HepG2 (cell line): ENCODE measurements around the gene TMTC4. TPM values are rescaled to one million over a fixed set of nuclear protein-coding genes. Genes with fewer than 3 reads are reported as not detected.

Source experiments
- CBX2 ChIP-seq, 2 experiments: fragments of 200-600 bp in 1 of 2; sonication (generic); formaldehyde crosslinking in 1 of 2; IDR thresholded peaks; 2 replicates each; pipeline versions ENCODE4 v1.7.0 to v1.8.1; 2018 to 2022; ENCODE audit warnings: low read depth in 2 of 2, low read length in 1 of 2, mild to moderate bottlenecking in 1 of 2, missing genetic modification reagents in 1 of 2
- CHCHD3 ChIP-seq: sonication (generic); formaldehyde crosslinking; IDR thresholded peaks from 2 replicates; pipeline ENCODE4 v1.8.0; 2022; ENCODE audit warnings: mild to moderate bottlenecking, missing genetic modification reagents, moderate library complexity
- EED ChIP-seq: sonication (generic); formaldehyde crosslinking; IDR thresholded peaks from 2 replicates; pipeline ENCODE4 v1.5.0; 2020; ENCODE audit warnings: mild to moderate bottlenecking, missing genetic modification reagents
- FOXA3 ChIP-seq: IDR thresholded peaks from 2 replicates; pipeline ENCODE4 v1.6.1; 2016; ENCODE audit warnings: missing genetic modification reagents, missing compliant biosample characterization
- HDAC1 ChIP-seq: sonication (generic); formaldehyde crosslinking; IDR thresholded peaks from 2 replicates; pipeline ENCODE4 v1.5.1; 2020; ENCODE audit warnings: mild to moderate bottlenecking, missing genetic modification reagents
- MIXL1 ChIP-seq: IDR thresholded peaks from 2 replicates; pipeline ENCODE4 v1.6.1; 2016
- NR2F6 ChIP-seq, 2 experiments: IDR thresholded peaks; 2 replicates each; pipeline ENCODE4 v1.6.1; 2016; ENCODE audit warnings: antibody characterized with exemption in 1 of 2, mild to moderate bottlenecking in 1 of 2
- PHF20 ChIP-seq: sonication (generic); formaldehyde crosslinking; IDR thresholded peaks from 2 replicates; pipeline ENCODE4 v1.5.0; 2020; ENCODE audit warnings: mild to moderate bottlenecking, missing genetic modification reagents
- SOX13 ChIP-seq, 3 experiments: fragments of 450-650 bp in 1 of 3; sonication (generic) in 1 of 3; formaldehyde crosslinking in 1 of 3; IDR thresholded peaks in 2 of 3; conservative IDR thresholded peaks in 1 of 3; 2 replicates each; pipeline versions ENCODE4 v1.5.0 to v1.6.1; 2016 to 2020; ENCODE audit warnings: antibody characterized with exemption in 1 of 3, mild to moderate bottlenecking in 1 of 3, missing compliant biosample characterization in 1 of 3, missing genetic modification reagents in 1 of 3, moderate library complexity in 1 of 3
- STAG1 ChIP-seq: sonication (generic); formaldehyde crosslinking; IDR thresholded peaks from 2 replicates; pipeline ENCODE4 v1.4.0; 2020; ENCODE audit warnings: missing genetic modification reagents
- ZBTB20 ChIP-seq: sonication (generic); formaldehyde crosslinking; IDR thresholded peaks from 2 replicates; pipeline ENCODE4 v1.8.1; 2023; ENCODE audit warnings: missing genetic modification reagents, low read depth, mild to moderate bottlenecking, borderline replicate concordance
- ZBTB26 ChIP-seq: IDR thresholded peaks from 2 replicates; pipeline ENCODE4 v1.6.1; 2016; ENCODE audit warnings: missing compliant biosample characterization, missing genetic modification reagents, borderline replicate concordance
- ZBTB4 ChIP-seq: sonication (generic); formaldehyde crosslinking; IDR thresholded peaks from 2 replicates; pipeline ENCODE4 v1.4.0; 2020; ENCODE audit warnings: missing genetic modification reagents, mild to moderate bottlenecking, borderline replicate concordance
- ZSCAN12 ChIP-seq: sonication (generic); formaldehyde crosslinking; IDR thresholded peaks from 2 replicates; pipeline ENCODE4 v1.9.0; 2021; ENCODE audit warnings: mild to moderate bottlenecking, missing genetic modification reagents
- ZSCAN30 ChIP-seq: sonication (generic); formaldehyde crosslinking; IDR thresholded peaks from 2 replicates; pipeline ENCODE4 v1.5.0; 2020; ENCODE audit warnings: mild to moderate bottlenecking, missing genetic modification reagents
- ZUFSP ChIP-seq: sonication (generic); formaldehyde crosslinking; IDR thresholded peaks from 2 replicates; pipeline ENCODE4 v1.9.0; 2021; ENCODE audit warnings: missing genetic modification reagents, mild to moderate bottlenecking, borderline replicate concordance
- polyA plus RNA-seq, 8 experiments: library from polyadenylated mRNA; depleted of rRNA in 3 of 8; stranded (reverse) in 7 of 8; unstranded in 1 of 8; fragments of >200 nt; fragmentation: Illumina TruSeq in 4 of 8; extraction: Trizol in 4 of 8; gene quantifications; 2 replicates each; pipeline versions ENCODE4 v1.2.1 to v1.2.3, GENCODE V29; 2011 to 2016; ENCODE audit warnings: low read depth in 4 of 8, missing spikeins in 1 of 8, mixed read lengths in 1 of 8; ENCODE audit not compliant: insufficient read depth in 1 of 8
- total RNA-seq, 5 experiments: library from RNA; depleted of rRNA; stranded (reverse); fragments of >200 nt; fragmentation: Illumina TruSeq; extraction: Trizol; gene quantifications; 2 replicates each; pipeline ENCODE4 v1.2.3, GENCODE V29; 2016; ENCODE audit warnings: low read depth in 1 of 5
- TF ChIP-seq, protein P1 (sequence below): sonication (generic); formaldehyde crosslinking; IDR thresholded peaks from 2 replicates; pipeline ENCODE4 v1.5.0; 2020; ENCODE audit warnings: missing genetic modification reagents

The TMTC4 gene
- total and polyA plus RNA-seq, 2 of the 13 experiments (the other 11 are each of a cell fraction or from before 2014, with no cell fraction given), result 16.0 to 22.6 TPM

DNA sequence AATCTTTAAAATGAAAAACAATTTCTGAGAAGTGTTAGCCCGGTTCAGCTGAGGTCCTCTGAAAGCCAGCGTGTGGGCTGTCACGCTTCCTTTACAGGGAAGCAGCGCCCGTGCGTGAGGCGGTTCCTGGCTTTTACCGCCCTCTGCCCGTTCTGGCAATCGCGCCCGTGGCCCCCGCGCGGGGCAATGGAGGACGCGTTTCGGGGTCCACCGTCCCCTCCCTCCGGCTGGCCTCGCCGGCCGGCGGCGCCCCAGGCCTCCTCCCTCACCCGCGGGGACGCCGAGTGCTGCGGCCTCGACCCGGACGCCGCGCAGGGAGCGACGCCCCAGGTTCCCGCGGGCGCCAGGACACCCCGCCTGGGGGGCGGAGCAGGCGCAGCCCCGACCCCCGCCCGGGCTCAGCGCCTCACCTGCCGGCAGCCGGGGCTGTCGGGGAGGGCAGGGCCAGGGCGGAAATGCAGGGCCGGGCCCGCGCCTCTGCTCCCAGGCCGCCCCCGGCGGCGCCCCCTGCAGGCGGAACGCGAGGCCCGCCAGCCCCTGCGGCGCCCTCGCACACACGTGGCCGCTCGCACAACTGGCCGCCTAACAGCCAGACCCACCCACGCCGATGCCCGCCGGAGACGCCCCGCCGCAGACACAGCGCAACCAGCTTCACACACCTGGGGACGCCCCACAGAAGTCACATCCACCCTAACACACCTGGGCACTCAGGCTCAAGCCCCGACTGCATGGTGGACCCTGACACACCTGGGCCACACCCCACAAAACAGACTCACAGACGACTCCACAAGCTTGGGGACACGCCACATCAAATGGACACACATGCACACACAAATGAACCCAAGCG lies 86.0 kb downstream of the TMTC4 start, which contains the start of gene GGACT (continued):
- TF ChIP-seq HDAC1 (CRISPR knock-in tag) (peak; percentile 42), ZBTB26 (CRISPR knock-in tag) (no peak), ZBTB4 (CRISPR knock-in tag) (no peak), CHCHD3 (CRISPR knock-in tag) (peak; percentile 91), FOXA3 (CRISPR knock-in tag) (peak; percentile 35; the same call in 1 of the 2 replicates), PHF20 (CRISPR knock-in tag) (peak; percentile 72), CBX2 (IDR thresholded peaks at IDR 0.05; ENCODE audit: low read depth, low read length) (no peak), CBX2 (CRISPR knock-in tag; IDR thresholded peaks at IDR 0.05; ENCODE audit: low read depth) (peak; percentile 90; the same call in 1 of the 2 replicates), ZBTB20 (CRISPR knock-in tag) (no peak), ZSCAN12 (no peak; the same call in 1 of the 2 replicates), ZUFSP (no peak), MIXL1 (CRISPR knock-in tag) (no peak), SOX13 (IDR thresholded peaks at IDR 0.05) (no peak), SOX13 (CRISPR knock-in tag; conservative IDR thresholded peaks at IDR 0.05 in 1 of 2, IDR thresholded peaks at IDR 0.05 in 1 of 2) (no peak), STAG1 (CRISPR knock-in tag) (peak; percentile 40), NR2F6 (IDR thresholded peaks at IDR 0.05) (no peak), NR2F6 (CRISPR knock-in tag; IDR thresholded peaks at IDR 0.05) (no peak), EED (0 out of 2 replicates have a peak, but pooled peaks have one; percentile 30), ZSCAN30 (no peak)
- TF ChIP-seq, protein P1, sequence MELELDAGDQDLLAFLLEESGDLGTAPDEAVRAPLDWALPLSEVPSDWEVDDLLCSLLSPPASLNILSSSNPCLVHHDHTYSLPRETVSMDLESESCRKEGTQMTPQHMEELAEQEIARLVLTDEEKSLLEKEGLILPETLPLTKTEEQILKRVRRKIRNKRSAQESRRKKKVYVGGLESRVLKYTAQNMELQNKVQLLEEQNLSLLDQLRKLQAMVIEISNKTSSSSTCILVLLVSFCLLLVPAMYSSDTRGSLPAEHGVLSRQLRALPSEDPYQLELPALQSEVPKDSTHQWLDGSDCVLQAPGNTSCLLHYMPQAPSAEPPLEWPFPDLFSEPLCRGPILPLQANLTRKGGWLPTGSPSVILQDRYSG, result peak; percentile 85
